HUES6 (cell line): ENCODE results near the gene SIGMAR1.

Experiments
- H3K27ac ChIP-seq: 2 replicates; pipeline ENCODE4 v1.7.0; 2013; ENCODE audit warnings: low read depth, mild to moderate bottlenecking, low read length, inconsistent platforms
- H3K27me3 ChIP-seq: 2 replicates; pipeline ENCODE4 v1.6.1; 2013; ENCODE audit warnings: low read length; ENCODE audit not compliant: control insufficient read depth, insufficient read depth
- H3K36me3 ChIP-seq: 2 replicates; pipeline ENCODE4 v1.6.1; 2013; ENCODE audit warnings: low read length; ENCODE audit not compliant: control insufficient read depth, insufficient read depth
- H3K4me1 ChIP-seq: 2 replicates; pipeline ENCODE4 v1.6.1; 2013; ENCODE audit warnings: low read length; ENCODE audit not compliant: control insufficient read depth, insufficient read depth
- H3K4me3 ChIP-seq: 2 replicates; pipeline ENCODE4 v1.5.1; 2013; ENCODE audit warnings: low read depth, low read length
- H3K9ac ChIP-seq: one replicate; pipeline ENCODE4 v1.6.1; 2013; ENCODE audit warnings: mild to moderate bottlenecking, low read length
- H3K9me3 ChIP-seq: 2 replicates; pipeline ENCODE4 v1.6.1; 2013; ENCODE audit warnings: low read depth, low read length; ENCODE audit not compliant: control insufficient read depth, insufficient read depth

The SIGMAR1 gene

DNA sequence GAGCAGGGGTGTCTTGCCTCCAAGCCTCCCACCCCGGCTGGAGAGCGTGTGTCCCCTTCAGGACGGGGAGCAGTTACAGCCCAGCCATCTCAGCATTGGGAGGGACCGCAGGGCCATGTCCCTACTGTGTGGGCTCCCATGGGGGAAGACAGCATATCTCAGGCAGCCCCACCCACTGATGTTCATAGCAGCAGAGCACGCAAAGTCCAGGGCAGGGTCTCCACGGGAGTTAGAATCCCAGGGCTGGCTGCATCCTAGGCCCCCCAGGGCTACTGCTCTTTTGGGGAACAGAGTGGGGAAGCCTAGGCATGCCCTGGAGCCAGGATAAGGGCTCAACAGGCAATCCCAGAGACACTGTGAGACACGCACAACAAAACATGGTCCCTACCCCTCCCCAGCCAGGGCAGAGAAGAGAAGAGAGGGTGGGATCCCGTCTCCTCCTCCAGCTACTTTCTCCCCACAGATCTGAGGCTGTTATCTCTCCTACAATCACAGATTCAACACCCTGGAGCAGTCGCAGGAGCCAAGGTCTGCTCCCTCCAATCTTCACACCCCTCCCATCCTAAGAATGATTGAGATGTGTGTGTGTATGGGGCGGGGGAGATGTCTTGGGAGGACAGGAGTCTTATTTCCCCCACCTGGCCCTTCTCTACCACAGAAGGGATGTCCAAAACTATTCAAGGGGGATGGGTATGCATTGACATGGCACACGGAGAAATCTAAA is 51.5 kb downstream of the SIGMAR1 start:
- H3K27me3 ChIP-seq = peaks cover 97% of the 10 kb centered on the region

DNA sequence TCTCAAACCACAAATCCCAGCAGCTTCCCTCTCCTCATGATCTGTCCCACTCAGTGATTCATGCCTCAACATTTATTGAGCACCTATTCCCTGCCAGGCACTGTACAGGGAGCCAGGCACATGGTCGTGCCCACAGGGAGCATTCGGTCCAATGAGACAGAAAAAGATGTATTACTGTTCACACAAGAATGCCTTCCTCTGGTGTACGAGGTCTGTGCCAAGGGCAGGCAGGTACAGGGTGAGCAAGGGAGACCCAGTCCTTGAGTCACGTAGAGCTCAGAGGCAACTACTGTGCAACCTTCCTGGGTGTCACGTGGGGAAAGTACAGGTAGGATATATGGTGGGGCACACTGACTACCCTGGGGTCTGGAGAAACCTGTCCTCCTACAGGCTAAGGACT is 52.6 kb downstream of the SIGMAR1 start:
- no peak overlapping the region for H3K9ac ChIP-seq
- no peaks in the 10 kb centered on the region for H3K9me3 ChIP-seq
- peaks cover 97% of the 10 kb centered on the region for H3K27me3 ChIP-seq
- H3K4me1 ChIP-seq = peaks cover 45% of the 10 kb centered on the region
- H3K27ac ChIP-seq = no peak overlapping the region
- no peaks in the 10 kb centered on the region for H3K36me3 ChIP-seq
- H3K4me3 ChIP-seq = no peak overlapping the region

More for the DNA sequence above, 51.5 kb downstream of the SIGMAR1 start:
- Histone ChIP-seq H3K36me3 (no peaks in the 10 kb centered on the region), H3K4me1 (peaks cover 42% of the 10 kb centered on the region), H3K4me3 (peak overlapping the region; percentile 22; the same call in 1 of the 2 replicates), H3K9ac (peak overlapping the region; percentile 39), H3K9me3 (no peaks in the 10 kb centered on the region), H3K27ac (no peak overlapping the region)
